GM18508 (cell line): ENCODE results near the gene SRPK2.
"Not testable (repeated sequence)": the region's sequence is repeated elsewhere in the genome, so short reads cannot be mapped to it uniquely, and the experiment has no call there.

ENCODE experiments used
- ATAC-seq: cut with Tn5 transposase; IDR thresholded peaks from one replicate; pipeline ENCODE4 v1.9.1; 2021; ENCODE audit warnings: moderate number of reproducible peaks; ENCODE audit not compliant: insufficient read depth, unreplicated experiment

SRPK2 gene

DNA sequence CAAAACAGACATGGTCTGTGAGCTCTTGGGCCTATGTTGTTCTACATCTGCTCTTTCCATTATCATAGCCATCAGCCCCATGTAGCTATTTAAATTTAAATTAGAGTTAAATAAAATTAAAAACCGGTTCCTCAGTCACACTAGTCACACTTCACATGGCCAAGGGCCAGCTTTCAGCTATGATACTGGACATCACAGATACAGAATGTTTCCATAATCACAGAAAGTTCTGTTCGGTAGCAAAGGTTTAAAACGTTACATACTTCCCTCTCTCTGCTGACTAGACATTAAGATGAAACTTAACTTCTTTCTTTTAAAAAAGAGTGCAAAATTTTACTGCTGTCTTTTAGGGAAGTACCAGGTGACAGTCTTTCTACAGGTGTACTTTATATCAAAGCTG, 43.0 kb downstream of the SRPK2 start:
- ATAC-seq, result no peak

DNA sequence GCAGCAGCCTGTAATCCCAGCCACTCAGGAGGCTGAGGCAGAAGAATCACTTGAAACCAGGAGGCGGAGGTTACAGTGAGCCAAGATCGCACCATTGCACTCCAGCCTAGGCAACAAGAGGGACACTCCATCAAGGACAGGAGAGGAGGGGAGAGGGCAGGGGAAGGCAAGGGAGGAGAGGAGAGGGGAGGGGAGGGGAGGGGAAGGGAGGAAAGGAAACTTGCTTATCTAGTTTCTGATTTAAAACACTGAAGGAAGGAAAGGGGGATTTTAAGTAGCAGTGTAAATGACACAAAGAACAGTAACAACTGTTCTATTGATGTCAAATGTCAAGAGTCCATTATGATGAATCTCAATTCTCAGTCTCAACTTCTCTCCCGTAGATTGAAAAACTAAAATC, 43.7 kb downstream of the SRPK2 start:
- ATAC-seq, result no peak

DNA sequence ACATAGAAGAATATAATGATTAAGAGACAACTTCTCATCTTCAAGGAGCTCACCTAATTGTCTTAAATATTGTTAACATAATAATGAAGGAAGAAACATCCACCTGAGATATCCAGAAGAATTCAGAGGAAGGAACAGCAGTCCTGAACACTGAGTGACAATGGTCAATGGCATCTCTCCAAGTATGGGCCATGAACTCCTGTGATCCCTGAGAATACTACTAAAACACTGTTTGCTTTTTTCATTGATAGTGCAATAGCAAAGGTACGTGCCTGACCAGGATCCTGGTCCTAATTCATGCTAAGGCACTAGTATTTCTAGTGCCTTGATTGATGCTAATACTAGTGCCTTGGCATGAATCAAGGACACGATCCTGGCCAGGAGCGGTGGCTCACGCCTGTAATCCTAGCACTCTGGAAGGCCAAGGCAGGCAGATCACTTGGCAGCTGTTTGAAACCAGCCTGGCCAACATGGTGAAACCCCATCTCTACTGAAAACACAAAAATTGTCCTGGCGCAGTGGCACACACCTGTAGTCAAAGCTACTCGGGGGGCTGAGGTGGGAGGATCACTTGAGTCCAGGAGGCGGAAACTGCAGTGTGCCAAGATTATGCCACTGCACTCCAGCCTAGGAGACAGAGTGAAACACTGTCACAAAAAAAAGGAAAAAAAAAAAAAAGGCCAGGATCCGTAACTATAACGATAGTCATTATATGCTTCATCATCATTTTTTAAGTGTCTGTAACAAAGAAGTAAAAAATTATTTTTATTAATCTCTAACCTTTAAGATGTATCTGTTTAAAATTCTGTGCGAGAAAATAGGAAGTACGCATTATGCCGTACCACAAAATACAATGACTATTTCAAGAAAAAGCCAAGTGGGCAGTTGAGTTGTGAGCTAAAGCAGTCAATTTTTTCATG, 49.1 kb downstream of the SRPK2 start:
- no peak for ATAC-seq

DNA sequence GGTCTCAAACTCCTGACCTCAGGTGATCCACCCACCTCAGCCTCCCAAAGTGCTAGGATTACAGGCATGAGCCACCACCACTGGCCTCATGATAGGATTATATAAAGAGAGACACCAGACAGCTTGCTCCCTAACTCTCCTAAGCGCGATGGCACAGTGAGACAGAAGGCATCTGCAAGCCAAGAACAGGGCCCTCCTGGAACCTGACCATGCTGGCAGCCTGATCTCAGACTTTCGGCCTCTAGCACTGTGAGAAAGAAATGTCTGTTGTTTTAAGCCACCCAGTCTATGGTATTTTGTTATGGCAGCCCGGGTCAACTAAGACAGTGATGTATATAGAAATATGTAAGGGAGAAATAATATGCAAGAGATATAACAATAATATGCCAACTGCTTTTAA, 51.2 kb downstream of the SRPK2 start:
- ATAC-seq, result no peak

DNA sequence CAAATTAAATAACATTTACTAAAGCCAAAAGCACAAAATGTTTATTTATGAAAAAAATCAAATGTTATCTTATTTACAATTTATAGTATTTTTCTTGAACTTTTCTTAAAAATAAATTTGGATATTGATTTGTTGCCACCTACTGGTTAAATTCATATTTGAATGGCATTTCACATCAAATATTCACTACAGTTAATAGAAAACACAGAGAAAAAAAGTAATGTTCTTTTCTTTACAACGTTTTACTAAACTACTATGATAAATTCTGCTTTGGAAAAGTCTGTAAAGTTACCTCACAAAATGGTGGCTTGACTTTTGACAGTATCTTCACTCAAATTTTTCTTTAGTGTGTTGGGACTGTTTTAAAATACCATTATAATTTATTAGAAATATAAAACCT, 52.7 kb downstream of the SRPK2 start:
- ATAC-seq, result no peak

DNA sequence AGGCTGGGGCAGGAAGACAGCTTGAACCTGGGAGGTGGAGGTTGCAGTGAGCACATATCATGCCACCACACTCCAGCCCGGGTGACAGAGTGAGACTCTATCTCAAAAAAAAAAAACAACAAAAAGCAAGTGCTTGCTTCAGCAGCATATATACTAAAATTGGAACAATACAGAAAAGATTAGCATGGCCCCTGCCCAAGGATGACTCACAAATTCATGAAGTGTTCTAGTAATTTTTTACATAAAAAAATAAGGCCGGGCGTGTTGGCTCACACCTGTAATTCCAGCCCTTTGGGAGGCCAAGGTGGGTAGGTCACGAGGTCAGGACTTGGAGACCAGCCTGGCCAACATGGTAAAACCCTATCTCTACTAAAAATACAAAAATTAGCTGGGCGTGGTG, 56.1 kb downstream of the SRPK2 start:
- not testable (repeated sequence) for ATAC-seq

DNA sequence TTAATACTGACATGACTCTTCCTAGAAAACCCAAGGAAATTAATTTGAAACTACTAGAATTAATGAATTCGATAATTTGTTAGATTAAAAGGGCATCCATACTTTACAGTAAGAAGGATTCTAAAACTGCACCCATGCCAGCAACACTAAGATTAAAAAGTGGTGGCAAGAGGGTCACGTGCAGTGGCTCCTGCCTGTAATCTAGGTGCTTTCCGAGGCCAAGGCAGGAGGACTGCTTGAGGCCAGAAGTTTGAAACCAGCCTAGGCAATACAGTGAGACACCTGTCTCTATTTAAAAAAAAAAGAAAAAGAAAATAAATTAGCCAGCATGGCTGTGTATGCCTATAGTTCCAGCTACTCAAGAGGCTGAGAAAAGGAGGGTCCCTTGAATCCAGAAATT, 58.2 kb downstream of the SRPK2 start:
- ATAC-seq, result no peak

DNA sequence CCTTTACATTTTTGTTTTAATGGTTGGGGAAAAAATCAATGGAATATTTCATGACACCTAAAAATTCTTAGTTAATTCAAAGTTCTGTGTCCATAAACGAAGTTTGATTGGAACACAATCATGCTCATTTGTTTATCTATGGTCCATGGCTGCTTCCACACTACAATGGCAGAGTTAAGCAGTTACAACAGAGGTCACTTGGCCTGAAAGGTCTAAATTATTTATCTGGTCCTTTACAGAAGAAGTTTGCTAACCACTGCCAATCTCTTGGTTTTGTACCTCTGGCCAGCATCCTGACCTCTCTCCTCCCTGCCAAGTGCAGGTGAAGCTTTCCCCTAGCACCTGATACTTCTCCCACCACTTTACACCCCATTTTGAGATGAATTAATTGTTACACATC, 61.5 kb downstream of the SRPK2 start:
- ATAC-seq, result no peak

DNA sequence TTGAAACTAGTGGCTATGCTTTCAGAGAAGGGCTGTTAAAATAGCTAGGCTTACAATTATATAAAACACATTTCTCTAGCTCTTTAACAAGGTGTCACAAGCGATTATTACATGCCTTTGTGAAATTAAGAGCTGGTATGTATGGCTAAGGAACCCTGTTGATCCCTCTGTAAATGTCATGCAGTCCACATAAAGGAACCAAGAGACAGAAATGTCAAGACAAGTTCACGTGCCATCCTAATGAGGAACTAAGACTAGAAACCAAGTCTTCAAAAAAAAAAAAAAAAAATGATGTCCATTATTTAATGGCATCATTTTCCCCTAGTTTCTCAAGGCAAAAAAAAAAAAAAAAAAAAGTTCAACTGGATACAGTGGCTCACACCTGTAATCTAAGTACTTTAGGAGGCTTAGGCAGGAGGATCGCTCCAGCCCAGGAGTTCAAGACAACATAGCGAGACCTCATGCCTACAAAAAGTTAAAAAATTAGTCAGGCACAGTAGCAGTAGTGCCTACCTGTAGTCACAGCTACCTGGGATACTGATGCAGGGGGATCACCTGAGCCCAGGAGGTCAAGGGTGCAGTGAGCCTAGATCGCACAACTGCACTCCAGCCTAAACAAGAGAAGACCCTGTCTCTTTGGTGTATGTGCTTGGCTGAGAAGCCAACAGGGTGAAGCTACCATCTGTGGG, 63.4 kb downstream of the SRPK2 start:
- no peak for ATAC-seq

DNA sequence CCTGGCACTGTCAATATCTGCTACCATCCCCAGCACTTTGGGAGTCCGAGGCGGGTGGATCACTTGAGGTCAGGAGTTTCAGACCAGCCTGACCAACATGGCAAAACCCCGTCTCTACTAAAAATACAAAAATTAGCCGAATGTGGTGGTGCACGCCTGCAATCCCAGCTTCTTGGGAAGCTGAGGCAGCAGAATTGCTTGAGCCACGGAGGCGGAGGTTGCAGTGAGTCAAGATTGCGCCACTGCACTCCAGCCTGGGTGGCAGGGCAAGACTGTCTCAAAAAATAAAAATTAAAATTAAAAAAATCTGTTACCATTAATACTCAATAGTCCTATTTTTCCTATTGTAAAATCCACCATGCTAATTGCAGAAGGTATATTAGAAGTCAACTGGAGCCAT, 64.1 kb downstream of the SRPK2 start:
- not testable (repeated sequence) for ATAC-seq

DNA sequence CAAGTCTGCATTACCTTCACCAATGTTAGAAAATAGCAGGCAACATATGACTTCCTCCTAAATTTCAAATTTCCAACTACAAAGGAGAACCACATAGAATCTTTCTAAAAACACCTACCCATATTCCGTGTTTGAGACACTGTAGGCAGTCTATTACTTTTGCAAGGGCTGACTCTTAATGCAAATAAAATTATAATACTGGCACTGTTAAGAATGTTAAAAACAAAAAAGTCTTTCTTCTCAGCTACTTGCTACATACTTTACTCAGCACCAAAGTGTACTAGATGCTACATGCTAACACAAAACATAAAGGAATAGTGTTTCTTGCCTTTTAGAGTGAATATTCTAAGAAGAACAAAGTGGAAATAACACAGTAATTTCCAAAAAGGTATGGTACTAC, 65.4 kb downstream of the SRPK2 start:
- no peak for ATAC-seq

DNA sequence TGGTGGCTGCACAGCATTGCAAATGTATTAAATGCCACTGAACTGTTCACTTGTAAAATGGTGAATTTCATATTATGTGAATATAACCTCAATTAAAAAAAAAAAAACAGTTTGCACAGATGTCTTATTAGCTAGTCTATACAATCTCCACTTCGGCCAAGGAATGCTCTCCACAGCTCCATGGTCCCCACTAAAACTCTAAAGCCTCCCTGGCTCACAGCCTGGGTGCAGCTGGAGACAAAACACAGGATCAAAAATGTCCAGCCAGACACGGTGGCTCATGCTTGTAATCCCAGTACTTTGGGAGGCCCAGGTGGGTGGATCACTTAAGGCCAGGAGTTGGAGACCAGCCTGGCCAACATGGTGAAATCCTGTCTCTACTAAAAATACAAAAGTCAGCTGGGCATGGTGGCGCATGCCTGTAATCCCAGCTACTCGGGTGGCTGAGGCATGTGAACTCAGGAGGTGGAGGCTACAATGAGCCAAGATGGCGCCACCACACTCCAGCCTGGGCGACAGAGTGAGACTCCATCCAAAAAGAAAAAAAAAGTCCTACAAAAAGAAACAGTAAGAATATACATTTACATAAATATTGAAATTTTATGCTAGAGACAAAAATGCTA, 66.0 kb downstream of the SRPK2 start:
- ATAC-seq, result no peak

DNA sequence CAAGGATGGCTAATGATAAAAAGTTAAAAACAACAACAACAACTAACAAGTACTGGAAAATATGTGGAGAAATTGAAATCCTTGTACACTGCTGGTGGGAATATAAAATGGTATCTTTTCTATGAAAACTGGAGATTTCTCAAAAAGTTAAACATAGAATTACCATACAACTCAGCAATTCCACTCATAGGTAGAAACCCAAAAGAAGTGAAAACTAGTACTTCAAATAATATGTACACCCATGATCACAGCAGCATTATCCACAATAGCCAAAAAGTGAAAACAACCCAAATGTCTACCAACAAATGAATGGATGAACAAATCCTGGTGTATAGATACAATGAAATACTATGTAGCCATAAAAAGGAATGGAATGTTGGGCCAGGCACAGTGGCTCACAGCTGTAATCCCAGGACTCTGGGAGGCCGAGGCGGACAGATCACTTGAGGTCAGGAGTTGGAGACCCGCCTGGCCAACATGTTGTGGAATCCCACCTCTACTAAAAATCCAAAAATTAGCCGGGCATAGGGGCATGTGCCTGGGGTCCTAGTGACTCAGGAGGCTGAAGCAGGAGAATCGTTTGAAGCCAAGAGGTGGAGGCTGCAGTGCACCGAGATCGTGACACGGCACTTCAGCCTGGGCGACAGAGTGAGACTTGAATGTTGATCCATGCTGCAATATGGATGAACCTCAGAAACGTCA, 66.8 kb downstream of the SRPK2 start:
- no peak for ATAC-seq

DNA sequence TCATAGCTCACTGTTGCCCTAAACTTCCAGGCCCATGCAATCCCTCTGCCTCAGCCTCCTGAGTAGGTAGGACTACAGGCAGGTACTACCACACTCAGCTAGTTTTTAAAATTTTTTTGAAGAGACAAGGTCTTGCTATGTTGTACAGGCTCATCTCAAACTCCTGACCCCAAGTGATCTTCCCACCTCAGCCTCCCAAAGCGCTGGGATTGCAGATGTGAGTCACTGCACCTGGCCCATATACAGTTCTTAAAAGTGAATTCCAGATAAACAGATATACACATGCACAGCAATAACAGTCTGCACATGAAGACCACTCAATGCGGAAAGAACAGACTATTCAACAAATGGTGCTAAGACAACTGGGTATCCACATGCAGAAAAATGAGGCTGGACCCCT, 67.8 kb downstream of the SRPK2 start:
- ATAC-seq, result no peak

DNA sequence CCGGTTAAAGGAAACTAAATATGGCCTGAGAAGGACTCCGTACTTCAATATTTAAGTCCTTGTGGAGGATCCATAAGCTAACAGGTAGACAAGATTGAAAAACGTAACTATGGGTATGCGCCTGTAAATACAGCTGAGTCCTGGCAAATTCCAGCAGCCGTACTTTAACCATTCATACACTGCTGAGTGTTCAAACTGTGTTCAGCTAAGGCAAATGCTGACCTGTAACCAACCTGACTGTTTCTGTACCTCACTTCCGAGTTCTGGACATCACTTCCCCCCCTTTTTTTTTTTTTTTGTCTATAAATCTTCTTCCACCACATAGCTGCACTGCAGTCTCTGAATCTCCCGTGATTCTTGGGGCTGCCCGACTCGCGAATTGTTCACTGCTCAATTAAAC, 69.1 kb downstream of the SRPK2 start:
- ATAC-seq, result no peak

DNA sequence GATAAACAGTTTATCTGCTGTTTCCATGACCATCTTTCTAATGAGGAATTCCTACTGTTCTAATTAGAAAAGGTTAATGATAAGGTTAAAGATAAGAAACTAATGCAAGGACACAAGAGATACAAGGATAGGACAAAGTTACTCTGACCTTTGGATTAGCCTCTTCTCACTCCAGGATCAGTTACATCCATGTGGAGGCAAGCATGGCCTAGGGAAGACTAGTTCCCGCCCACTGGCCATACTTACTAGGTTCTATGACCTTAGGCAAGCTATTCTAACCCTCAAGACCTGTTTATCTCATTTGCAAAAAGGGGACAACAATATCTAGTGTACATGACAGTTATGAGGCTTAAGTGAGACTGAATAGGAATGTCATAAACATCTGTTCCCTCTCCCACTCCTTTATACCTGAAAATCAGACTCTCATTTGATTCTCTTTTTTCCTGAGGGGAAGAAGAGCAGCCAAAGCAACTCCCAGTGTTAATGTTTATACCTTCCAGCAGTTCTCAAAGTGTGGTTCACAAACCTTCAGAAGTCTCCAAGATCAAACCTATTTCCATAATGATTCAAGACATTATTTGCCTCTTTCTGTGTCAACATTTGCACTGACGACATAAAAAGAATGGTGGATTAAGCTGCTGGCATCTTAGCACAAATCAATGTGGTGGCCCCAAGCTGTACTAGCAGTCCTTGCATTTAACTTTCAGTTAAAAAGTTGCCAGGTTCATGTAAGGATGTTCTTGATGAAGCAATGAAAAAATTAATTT, 72.0 kb downstream of the SRPK2 start:
- ATAC-seq, result no peak

DNA sequence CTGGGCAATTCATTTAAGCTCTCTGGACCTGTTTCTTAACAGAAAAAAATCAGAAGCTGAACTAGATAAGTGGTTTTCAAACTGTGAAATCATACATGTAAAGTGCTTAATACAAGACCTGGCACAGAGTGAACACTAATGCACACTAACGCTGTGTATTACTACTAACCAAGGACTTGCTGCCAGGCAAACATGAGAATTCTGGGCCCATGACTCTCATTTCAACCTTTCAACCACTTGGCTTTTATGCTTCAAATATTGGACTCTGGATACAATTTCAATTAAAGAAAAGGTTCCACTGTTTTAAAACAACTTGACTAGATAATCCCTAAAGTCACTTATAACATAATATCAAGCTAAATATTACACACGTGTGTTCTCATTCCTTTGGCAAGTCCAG, 73.4 kb downstream of the SRPK2 start:
- no peak for ATAC-seq

DNA sequence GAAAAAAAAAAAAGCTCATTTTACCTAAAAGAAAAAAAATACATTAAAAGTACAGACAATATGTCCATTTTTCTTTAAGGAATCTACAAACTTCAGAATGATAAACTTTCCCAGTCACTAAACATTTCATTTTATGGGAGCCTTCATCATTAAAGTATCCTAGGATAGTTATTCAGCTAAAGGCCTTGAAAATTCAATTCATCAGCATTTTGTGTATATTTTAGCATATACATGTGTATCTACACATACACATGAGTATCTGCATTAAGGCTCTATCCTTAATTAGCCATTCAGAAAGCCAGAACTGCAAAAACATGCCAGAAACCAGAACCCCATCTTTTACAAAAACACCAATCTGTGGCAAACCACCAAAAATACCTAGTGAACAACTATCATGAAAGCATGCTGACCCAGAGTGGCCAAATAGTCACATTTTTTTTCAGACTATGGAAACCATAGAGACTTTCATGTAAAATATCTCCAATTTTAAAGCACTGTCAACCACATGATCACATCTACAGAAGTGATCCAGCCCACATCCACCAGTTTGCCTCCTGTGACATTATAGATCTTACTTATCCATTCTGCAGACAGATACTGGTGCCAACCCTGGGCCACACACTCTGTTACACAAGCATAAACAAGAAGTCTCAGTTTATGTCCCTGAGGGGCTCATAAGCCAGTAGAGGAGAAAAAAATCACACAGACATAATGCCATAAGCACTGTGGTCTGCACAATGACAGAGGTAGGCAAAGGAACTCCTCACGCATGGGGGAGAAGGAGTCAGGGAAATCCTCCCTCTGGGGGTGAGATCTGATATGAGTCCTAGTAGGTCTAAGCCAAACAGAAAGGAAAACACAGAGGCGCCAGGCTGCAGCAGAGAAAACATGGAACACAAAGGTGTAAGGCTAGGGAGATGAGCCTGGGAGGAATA, 79.2 kb downstream of the SRPK2 start:
- ATAC-seq, result no peak

DNA sequence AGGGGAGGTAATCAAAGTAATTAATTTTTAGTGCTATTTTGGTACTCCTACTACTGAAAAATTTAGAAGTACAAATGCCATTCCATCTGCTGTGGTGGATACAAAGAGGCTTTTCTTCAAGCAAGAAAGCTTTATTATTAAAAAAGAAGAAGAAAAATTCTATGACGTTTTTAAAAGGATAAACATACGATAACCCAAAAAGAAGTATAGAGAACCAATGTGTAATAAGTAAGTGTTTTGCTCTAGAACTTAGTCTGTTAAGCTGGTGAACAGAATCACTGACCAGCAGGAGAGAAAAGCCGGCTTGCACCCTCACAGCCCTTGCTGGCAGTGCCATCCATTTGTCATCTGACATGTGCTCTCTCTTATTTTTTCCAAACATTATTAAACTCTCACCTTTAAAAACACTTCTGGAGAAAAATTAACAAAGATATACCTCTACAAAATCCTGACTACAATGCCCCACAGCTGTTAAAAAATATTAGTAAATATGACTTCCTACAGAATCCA, 81.5 kb downstream of the SRPK2 start:
- ATAC-seq, result no peak
